HEK293 (cell line): ENCODE results near the gene ZNF10.

Experiments used
- TF ChIP-seq, protein P1 (sequence below): fragments of 450-650 bp; formaldehyde crosslinking; IDR thresholded peaks from 2 replicates; pipeline ENCODE4 v1.5.1; 2016; ENCODE audit warnings: missing biosample characterization, missing genetic modification characterization
- TF ChIP-seq, protein P2 (sequence below): fragments of 450-650 bp; formaldehyde crosslinking; IDR thresholded peaks from 2 replicates; pipeline ENCODE4 v1.5.1; 2016; ENCODE audit warnings: missing biosample characterization, missing genetic modification characterization
- TF ChIP-seq, protein P3 (sequence below): fragments of 450-650 bp; formaldehyde crosslinking; IDR thresholded peaks from 2 replicates; pipeline ENCODE4 v1.5.1; 2016; ENCODE audit warnings: missing biosample characterization, missing genetic modification characterization

DNA sequence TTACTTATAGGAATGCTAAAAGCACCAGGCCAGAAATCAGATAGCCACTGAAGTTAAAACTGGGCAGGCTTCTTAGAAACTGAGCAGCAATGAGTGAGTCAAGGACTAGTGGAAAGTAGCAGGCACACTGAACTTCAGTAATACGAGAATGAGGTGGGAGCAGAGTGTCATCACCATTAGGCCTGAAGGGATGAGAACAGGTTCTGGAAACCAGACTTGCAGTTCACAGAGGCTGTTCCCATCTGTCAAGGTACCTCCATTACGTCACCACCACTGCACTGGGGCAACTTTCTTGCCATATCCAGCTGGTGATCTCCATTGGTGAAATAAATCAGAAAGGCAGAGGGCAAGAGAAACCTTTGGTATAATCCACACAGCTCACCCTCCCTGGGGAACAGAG lies 15.6 kb downstream of the ZNF10 start:
- TF ChIP-seq, protein P1, sequence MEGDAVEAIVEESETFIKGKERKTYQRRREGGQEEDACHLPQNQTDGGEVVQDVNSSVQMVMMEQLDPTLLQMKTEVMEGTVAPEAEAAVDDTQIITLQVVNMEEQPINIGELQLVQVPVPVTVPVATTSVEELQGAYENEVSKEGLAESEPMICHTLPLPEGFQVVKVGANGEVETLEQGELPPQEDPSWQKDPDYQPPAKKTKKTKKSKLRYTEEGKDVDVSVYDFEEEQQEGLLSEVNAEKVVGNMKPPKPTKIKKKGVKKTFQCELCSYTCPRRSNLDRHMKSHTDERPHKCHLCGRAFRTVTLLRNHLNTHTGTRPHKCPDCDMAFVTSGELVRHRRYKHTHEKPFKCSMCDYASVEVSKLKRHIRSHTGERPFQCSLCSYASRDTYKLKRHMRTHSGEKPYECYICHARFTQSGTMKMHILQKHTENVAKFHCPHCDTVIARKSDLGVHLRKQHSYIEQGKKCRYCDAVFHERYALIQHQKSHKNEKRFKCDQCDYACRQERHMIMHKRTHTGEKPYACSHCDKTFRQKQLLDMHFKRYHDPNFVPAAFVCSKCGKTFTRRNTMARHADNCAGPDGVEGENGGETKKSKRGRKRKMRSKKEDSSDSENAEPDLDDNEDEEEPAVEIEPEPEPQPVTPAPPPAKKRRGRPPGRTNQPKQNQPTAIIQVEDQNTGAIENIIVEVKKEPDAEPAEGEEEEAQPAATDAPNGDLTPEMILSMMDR (tag by site-specific recombination) = no peak
- TF ChIP-seq, protein P2, sequence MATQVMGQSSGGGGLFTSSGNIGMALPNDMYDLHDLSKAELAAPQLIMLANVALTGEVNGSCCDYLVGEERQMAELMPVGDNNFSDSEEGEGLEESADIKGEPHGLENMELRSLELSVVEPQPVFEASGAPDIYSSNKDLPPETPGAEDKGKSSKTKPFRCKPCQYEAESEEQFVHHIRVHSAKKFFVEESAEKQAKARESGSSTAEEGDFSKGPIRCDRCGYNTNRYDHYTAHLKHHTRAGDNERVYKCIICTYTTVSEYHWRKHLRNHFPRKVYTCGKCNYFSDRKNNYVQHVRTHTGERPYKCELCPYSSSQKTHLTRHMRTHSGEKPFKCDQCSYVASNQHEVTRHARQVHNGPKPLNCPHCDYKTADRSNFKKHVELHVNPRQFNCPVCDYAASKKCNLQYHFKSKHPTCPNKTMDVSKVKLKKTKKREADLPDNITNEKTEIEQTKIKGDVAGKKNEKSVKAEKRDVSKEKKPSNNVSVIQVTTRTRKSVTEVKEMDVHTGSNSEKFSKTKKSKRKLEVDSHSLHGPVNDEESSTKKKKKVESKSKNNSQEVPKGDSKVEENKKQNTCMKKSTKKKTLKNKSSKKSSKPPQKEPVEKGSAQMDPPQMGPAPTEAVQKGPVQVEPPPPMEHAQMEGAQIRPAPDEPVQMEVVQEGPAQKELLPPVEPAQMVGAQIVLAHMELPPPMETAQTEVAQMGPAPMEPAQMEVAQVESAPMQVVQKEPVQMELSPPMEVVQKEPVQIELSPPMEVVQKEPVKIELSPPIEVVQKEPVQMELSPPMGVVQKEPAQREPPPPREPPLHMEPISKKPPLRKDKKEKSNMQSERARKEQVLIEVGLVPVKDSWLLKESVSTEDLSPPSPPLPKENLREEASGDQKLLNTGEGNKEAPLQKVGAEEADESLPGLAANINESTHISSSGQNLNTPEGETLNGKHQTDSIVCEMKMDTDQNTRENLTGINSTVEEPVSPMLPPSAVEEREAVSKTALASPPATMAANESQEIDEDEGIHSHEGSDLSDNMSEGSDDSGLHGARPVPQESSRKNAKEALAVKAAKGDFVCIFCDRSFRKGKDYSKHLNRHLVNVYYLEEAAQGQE = no peak
- TF ChIP-seq, protein P3, sequence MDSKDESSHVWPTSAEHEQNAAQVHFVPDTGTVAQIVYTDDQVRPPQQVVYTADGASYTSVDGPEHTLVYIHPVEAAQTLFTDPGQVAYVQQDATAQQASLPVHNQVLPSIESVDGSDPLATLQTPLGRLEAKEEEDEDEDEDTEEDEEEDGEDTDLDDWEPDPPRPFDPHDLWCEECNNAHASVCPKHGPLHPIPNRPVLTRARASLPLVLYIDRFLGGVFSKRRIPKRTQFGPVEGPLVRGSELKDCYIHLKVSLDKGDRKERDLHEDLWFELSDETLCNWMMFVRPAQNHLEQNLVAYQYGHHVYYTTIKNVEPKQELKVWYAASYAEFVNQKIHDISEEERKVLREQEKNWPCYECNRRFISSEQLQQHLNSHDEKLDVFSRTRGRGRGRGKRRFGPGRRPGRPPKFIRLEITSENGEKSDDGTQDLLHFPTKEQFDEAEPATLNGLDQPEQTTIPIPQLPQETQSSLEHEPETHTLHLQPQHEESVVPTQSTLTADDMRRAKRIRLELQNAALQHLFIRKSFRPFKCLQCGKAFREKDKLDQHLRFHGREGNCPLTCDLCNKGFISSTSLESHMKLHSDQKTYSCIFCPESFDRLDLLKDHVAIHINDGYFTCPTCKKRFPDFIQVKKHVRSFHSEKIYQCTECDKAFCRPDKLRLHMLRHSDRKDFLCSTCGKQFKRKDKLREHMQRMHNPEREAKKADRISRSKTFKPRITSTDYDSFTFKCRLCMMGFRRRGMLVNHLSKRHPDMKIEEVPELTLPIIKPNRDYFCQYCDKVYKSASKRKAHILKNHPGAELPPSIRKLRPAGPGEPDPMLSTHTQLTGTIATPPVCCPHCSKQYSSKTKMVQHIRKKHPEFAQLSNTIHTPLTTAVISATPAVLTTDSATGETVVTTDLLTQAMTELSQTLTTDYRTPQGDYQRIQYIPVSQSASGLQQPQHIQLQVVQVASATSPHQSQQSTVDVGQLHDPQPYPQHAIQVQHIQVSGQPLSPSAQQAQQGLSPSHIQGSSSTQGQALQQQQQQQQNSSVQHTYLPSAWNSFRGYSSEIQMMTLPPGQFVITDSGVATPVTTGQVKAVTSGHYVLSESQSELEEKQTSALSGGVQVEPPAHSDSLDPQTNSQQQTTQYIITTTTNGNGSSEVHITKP (tag by site-specific recombination) = no peak
